ENCODE results near the gene SERPINA12. TPM values are rescaled to one million over a fixed set of nuclear protein-coding genes. Genes with fewer than 3 reads are reported as not detected.

Gene SERPINA12
- total RNA-seq, 1 experiment from 2014 or later, result not detected

DNA sequence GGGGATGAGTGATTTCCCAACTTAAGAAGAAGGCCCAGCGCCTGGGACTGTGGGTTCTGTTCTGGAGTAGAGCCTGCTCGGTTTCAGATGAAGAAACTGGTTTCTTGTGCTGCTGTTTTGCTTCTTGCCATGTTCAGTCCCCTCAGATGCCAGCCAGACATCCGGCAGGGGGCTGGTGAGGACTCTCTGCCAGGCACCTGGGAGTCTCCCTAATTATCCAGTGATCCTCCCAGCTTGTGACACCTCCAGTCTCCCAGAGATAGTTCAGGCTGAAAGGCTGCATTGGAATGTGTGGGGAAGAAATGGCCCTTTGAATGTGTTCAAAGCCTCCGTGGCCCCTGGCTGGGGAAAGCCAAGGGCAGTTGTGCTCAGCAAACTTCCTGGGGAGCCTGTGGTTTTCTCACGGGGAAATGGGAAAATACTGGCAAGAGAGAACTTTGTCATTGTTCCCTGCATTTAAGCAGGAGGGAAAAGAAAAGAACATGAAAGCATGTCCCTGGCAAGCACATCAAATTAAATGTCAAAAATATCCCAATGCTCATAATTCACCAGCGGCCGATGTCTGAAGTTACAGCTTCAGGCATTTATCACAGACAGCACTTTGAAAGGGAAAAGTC lies 8.5 kb upstream of the SERPINA12 start:
- H3K23me2 ChIP-seq (ENCODE audit: insufficient read length, low read depth, low read length, poor library complexity, severe bottlenecking), result no peaks in the 10 kb centered on the region
- Mint-ChIP-seq H3K27me3 (ENCODE audit: low read depth) (peaks cover 13% of the 10 kb centered on the region), H3K4me1 (peaks cover 14 to 23% of the 10 kb centered on the region in 2 experiments), H3K27ac (peak overlapping the region in 2 of 3 experiments; percentile 36 to 82; a peak in 3 of 7 replicates), H3K4me3 (no peak overlapping the region), H3K9me3 (peaks cover 9 to 11% of the 10 kb centered on the region in 2 experiments), H3K36me3 (ENCODE audit: insufficient read depth in 1 of 3, low read depth in 3 of 3) (peaks cover 0 to 15% (median 2%) of the 10 kb centered on the region in 3 experiments; a peak in 4 of 7 replicates)
- H2AK5ac ChIP-seq (ENCODE audit: insufficient read length, low read length), result no peak overlapping the region
- H3K56ac ChIP-seq (ENCODE audit: insufficient read length, low read depth, low read length), result no peak overlapping the region
- no peak overlapping the region for H2AFZ ChIP-seq (ENCODE audit: low read length)
- no peak overlapping the region for H4K8ac ChIP-seq (replicated peaks; ENCODE audit: insufficient read length, low read depth, low read length)
- H3K27me3 ChIP-seq (ENCODE audit: insufficient read depth, low read length), result no peaks in the 10 kb centered on the region
- H3K79me1 ChIP-seq (ENCODE audit: insufficient read depth, low read depth, low read length, poor library complexity, severe bottlenecking), result no peaks in the 10 kb centered on the region
- no peak overlapping the region for H4K91ac ChIP-seq (ENCODE audit: insufficient read length, low read depth, low read length)
- no peak overlapping the region for H3K27ac ChIP-seq (ENCODE audit: insufficient read length, low read depth, low read length)
- no peak overlapping the region for H3K14ac ChIP-seq (ENCODE audit: insufficient read depth, low read length)
- peaks cover 8% of the 10 kb centered on the region; the same call in 1 of the 2 replicates for H3K4me1 ChIP-seq (ENCODE audit: insufficient read depth, low read length)
- H4K5ac ChIP-seq (ENCODE audit: insufficient read length, low read depth, low read length), result no peak overlapping the region
- H3K4me2 ChIP-seq (ENCODE audit: insufficient read depth, insufficient read length, low read length), result no peak overlapping the region
- H3K23ac ChIP-seq (ENCODE audit: insufficient read length, low read depth, low read length), result no peak overlapping the region
- H3K79me2 ChIP-seq (ENCODE audit: insufficient read depth, low read length), result no peaks in the 10 kb centered on the region
- no peaks in the 10 kb centered on the region for H3K9me3 ChIP-seq (ENCODE audit: control insufficient read depth, low read depth, low read length)
- H2BK15ac ChIP-seq (ENCODE audit: low read depth, low read length), result no peak overlapping the region
- H2BK120ac ChIP-seq (ENCODE audit: low read depth, low read length, poor library complexity, severe bottlenecking), result no peak overlapping the region
- no peak for DNase-seq
- H3T11ph ChIP-seq (ENCODE audit: low read length), result no peak overlapping the region
- TF ChIP-seq, protein P1, sequence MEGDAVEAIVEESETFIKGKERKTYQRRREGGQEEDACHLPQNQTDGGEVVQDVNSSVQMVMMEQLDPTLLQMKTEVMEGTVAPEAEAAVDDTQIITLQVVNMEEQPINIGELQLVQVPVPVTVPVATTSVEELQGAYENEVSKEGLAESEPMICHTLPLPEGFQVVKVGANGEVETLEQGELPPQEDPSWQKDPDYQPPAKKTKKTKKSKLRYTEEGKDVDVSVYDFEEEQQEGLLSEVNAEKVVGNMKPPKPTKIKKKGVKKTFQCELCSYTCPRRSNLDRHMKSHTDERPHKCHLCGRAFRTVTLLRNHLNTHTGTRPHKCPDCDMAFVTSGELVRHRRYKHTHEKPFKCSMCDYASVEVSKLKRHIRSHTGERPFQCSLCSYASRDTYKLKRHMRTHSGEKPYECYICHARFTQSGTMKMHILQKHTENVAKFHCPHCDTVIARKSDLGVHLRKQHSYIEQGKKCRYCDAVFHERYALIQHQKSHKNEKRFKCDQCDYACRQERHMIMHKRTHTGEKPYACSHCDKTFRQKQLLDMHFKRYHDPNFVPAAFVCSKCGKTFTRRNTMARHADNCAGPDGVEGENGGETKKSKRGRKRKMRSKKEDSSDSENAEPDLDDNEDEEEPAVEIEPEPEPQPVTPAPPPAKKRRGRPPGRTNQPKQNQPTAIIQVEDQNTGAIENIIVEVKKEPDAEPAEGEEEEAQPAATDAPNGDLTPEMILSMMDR (conservative IDR thresholded peaks at IDR 0.05), result no peak
- no peak overlapping the region for H3K9ac ChIP-seq (ENCODE audit: extremely low read depth, insufficient read length, low read length)
- no peak overlapping the region for H2BK12ac ChIP-seq (ENCODE audit: insufficient read length, low read depth, low read length)
- no peak overlapping the region for H3K18ac ChIP-seq (ENCODE audit: insufficient read length, low read depth, low read length)
- H2BK5ac ChIP-seq (ENCODE audit: insufficient read length, low read length), result no peak overlapping the region
- no CpG with 5 or more reads among the region's 7 CpGs for WGBS (ENCODE audit: extremely low coverage, insufficient read length, low lambda C conversion rate)
- no peaks in the 10 kb centered on the region for H4K20me1 ChIP-seq (ENCODE audit: control insufficient read depth, insufficient read depth, insufficient read length)
- no peak overlapping the region for H3K4ac ChIP-seq (ENCODE audit: low read depth, low read length)
- no peak overlapping the region for H2BK20ac ChIP-seq (ENCODE audit: low read depth, low read length, poor library complexity, severe bottlenecking)

Data from H9 (cell line).